SK-N-MC (cell line): Measurements from ENCODE around the gene TMEM52.
"Not testable (repeated sequence)": the region's sequence is repeated elsewhere in the genome, so short reads cannot be mapped to it uniquely, and the experiment has no call there.

Experiments used
- EZH2 ChIP-seq: fragments of 200-600 bp; sonication (generic); IDR thresholded peaks from one replicate; pipeline ENCODE4 v1.6.1; 2017; ENCODE audit warnings: antibody characterized with exemption
- FOXP2 ChIP-seq: optimal IDR thresholded peaks from 2 replicates; pipeline ENCODE3; 2011; ENCODE audit warnings: mild to moderate bottlenecking, moderate library complexity; ENCODE audit not compliant: insufficient read depth; ENCODE audit errors: extremely low read length, control extremely low read depth
- POLR2AphosphoS5 ChIP-seq: IDR thresholded peaks from 2 replicates; pipeline ENCODE4 v1.6.1; 2012; ENCODE audit warnings: mild to moderate bottlenecking, low read depth, low read length, borderline replicate concordance

DNA sequence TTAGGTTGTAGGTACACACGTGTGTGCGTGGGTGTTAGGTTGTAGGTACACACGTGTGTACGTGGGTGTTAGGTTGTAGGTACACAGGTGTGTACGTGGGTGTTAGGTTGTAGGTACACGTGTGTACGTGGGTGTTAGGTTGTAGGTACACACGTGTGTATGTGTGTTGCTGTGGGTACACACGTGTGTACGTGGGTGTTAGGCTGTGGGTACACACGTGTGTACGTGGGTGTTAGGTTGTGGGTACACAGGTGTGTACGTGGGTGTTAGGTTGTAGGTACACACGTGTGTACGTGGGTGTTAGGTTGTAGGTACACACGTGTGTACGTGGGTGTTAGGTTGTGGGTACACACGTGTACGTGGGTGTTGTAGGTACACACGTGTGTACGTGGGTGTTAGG is 15.8 kb upstream of the TMEM52 start:
- not testable (repeated sequence) for TF ChIP-seq POLR2AphosphoS5, EZH2, FOXP2
